Thyroid gland (tissue), 4 donors: ENCODE measurements around the gene TSHB.

Experiments
- POLR2A ChIP-seq, 2 donors: fragments of 450-650 bp; IDR thresholded peaks; one replicate each; pipeline ENCODE4 v1.6.1; 2017; ENCODE audit warnings: antibody characterized with exemption in 2 of 2, mild to moderate bottlenecking in 2 of 2, moderate library complexity in 1 of 2
- TF ChIP-seq, protein P1 (sequence below), 6 experiments: fragments of 200-600 bp in 3 of 6; fragments of 450-650 bp in 3 of 6; sonication (generic) in 3 of 6; IDR thresholded peaks; one replicate each; pipeline ENCODE4 v1.5.1; 2016 to 2019; ENCODE audit warnings: antibody characterized with exemption in 6 of 6, mild to moderate bottlenecking in 2 of 6, inconsistent platforms in 1 of 6, moderate library complexity in 1 of 6

DNA sequence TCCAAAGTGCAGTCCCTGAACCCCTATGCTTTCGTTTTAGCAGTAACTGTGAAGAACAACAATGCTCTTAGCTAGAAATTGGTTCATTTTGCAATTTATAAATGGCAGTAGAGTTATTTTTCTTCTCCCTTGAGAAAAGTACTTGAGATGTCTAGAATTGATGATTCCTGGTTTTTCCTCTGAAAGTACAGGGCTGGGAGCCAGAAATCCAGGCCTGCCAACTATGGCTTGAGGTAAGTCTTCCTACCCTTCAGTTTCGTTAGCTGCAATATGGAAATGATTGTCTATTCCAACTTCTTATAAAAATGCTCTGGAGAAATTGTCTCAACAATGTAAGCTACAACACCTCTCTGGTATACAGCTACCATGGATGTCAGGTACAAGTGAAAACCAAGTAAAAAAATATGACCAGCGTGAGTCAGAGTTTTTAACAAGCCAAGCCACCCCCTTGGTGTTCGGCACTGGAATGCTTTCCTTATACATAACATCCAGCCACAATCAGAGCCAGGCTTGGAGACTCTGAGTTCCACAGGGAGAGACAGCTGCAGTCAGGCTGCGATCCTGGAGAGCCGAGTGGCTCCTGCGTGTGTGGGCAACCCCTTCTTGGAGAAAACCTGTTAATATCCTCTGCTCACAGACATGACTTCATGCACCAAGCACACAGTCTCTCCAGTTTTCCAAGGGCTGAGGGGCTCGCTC lies 37.7 kb downstream of the TSHB start:
- TF ChIP-seq, protein P1, sequence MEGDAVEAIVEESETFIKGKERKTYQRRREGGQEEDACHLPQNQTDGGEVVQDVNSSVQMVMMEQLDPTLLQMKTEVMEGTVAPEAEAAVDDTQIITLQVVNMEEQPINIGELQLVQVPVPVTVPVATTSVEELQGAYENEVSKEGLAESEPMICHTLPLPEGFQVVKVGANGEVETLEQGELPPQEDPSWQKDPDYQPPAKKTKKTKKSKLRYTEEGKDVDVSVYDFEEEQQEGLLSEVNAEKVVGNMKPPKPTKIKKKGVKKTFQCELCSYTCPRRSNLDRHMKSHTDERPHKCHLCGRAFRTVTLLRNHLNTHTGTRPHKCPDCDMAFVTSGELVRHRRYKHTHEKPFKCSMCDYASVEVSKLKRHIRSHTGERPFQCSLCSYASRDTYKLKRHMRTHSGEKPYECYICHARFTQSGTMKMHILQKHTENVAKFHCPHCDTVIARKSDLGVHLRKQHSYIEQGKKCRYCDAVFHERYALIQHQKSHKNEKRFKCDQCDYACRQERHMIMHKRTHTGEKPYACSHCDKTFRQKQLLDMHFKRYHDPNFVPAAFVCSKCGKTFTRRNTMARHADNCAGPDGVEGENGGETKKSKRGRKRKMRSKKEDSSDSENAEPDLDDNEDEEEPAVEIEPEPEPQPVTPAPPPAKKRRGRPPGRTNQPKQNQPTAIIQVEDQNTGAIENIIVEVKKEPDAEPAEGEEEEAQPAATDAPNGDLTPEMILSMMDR (IDR thresholded peaks at IDR 0.05), result no peak
- TF ChIP-seq POLR2A (IDR thresholded peaks at IDR 0.05), result no peak
